Naive B cell (primary cell): ENCODE results near the gene TUBA1B. TPM values are rescaled to one million over a fixed set of nuclear protein-coding genes. Genes with fewer than 3 reads are reported as not detected.
A peak's percentile ranks its signal among the peaks of the same experiment; 100 is the strongest.
"Not testable (repeated sequence)": the region's sequence is repeated elsewhere in the genome, so short reads cannot be mapped to it uniquely, and the experiment has no call there.

Experiments
- ATAC-seq, 2 donors: fragments of 150-1000 bp; cut with Tn5 transposase; 2 replicates each; pipeline ENCODE4 v1.10.0; 2021; ENCODE audit warnings: low read depth in 2 of 2, mild to moderate bottlenecking in 2 of 2, moderate library complexity in 2 of 2
- DNase-seq: peaks from one replicate; pipeline ENCODE4 v3.0.0; 2022
- H3K27ac Mint-ChIP-seq, 6 donors: one replicate each; pipeline ENCODE4 v1.8.0; 2020 to 2022; ENCODE audit warnings: mild to moderate bottlenecking in 6 of 6, mixed read lengths in 6 of 6, moderate library complexity in 5 of 6, inconsistent platforms in 2 of 6
- H3K27me3 Mint-ChIP-seq, 3 donors: one replicate each; pipeline ENCODE4 v1.8.0; 2021 to 2022; ENCODE audit warnings: mixed read lengths in 3 of 3, mild to moderate bottlenecking in 1 of 3
- H3K36me3 Mint-ChIP-seq, 2 donors: one replicate each; pipeline ENCODE4 v1.8.0; 2020 to 2022; ENCODE audit warnings: mixed read lengths in 2 of 2, inconsistent platforms in 1 of 2, mild to moderate bottlenecking in 1 of 2
- H3K4me1 Mint-ChIP-seq, 3 donors: one replicate each; pipeline ENCODE4 v1.8.0; 2020 to 2022; ENCODE audit warnings: mixed read lengths in 3 of 3, inconsistent platforms in 1 of 3, mild to moderate bottlenecking in 1 of 3, moderate library complexity in 1 of 3
- H3K4me3 Mint-ChIP-seq, 8 donors: one replicate each; pipeline ENCODE4 v1.8.0; 2020 to 2022; ENCODE audit warnings: mild to moderate bottlenecking in 8 of 8, mixed read lengths in 8 of 8, moderate library complexity in 8 of 8, inconsistent platforms in 2 of 8
- H3K9me3 Mint-ChIP-seq, 7 donors: one replicate each; pipeline ENCODE4 v1.8.0; 2020 to 2022; ENCODE audit warnings: mixed read lengths in 7 of 7, mild to moderate bottlenecking in 5 of 7, inconsistent platforms in 2 of 7, moderate library complexity in 1 of 7
- polyA plus RNA-seq, 6 donors: library from polyadenylated mRNA; unstranded; fragments of 300-500 nt; fragmentation: Illumina TruSeq; gene quantifications; one replicate each; pipeline ENCODE4 v1.2.3, GENCODE V29; 2021; ENCODE audit warnings: low read depth in 6 of 6

TUBA1B gene
- polyA plus RNA-seq, 6 donors from 2014 or later = 355 to 614 (median 402) TPM

DNA sequence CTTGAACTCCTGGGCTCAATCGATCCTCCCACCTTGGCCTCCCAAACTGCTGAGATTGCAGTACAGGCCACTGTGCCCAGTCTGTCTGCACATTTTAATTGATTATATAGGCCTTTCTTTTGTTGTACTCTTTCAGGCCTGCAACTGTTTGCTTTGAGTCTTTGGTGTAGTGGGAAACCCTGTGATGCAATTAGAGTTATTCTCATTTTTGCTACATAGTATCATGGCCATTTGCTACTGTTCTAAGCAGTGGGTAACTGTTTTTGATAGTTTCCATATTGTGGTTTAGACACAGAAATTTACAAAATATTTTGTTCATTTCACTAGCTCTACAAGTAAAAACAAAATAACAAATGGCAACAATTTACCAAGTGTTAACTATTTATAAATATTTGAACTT lies 6.3 kb upstream of the TUBA1B start:
- H3K9me3 Mint-ChIP-seq = no peaks in the 10 kb centered on the region
- ATAC-seq (no peak), DNase-seq (no peak)
- peak overlapping the region in 1 of 8 donors; percentile 24 for H3K4me3 Mint-ChIP-seq
- H3K36me3 Mint-ChIP-seq = no peaks in the 10 kb centered on the region
- H3K27me3 Mint-ChIP-seq = no peaks in the 10 kb centered on the region
- peaks cover 0 to 10% (median 3%) of the 10 kb centered on the region in 3 donors for H3K4me1 Mint-ChIP-seq
- no peak overlapping the region for H3K27ac Mint-ChIP-seq

DNA sequence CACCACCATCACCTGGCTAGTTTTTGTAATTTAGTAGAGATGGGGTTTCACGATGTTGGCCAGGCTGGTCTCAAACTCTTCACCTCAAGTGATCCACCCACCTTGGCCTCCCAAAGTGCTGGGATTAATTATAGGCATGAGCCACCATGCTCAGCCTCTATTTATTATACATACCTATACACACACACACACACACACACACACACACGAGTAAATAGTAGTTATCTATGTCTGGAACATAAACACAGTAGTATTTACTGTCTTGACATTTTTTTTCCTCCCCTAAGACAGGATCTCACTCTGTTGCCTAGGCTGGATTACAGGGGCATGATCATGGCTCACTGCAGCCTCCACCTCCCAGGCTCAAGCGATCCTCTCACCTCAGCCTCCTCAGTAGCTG lies 5.8 kb upstream of the TUBA1B start:
- DNase-seq, H3K27me3 Mint-ChIP-seq, H3K36me3 Mint-ChIP-seq, H3K9me3 Mint-ChIP-seq, ATAC-seq: not testable (repeated sequence)
- peaks cover 4 to 15% (median 6%) of the 10 kb centered on the region in 3 donors for H3K4me1 Mint-ChIP-seq
- H3K4me3 Mint-ChIP-seq = peak overlapping the region in 2 of 8 donors; percentile 24 to 59
- peak overlapping the region in 1 of 6 donors; percentile 65 for H3K27ac Mint-ChIP-seq

DNA sequence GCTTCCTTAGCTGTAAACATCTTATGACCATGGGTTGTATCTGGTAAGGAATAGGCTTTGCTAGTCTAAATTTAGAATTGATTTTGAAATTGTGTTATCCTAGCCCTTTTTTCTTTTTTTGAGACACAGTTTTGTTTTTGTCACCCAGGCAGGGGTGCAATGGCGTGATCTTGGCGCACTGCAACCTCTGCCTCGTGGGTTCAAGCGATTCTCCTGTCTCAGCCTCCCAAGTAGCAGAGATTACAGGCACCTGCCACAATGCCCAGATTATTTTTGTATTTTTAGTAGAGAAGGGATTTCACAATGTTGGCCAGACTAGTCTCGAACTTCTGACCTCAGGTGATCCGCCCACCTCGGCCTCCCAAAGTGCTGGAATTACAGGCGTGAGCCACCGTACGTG lies 2.4 kb upstream of the TUBA1B start:
- H3K9me3 Mint-ChIP-seq = no peaks in the 10 kb centered on the region
- ATAC-seq (no peak), DNase-seq (no peak)
- peak overlapping the region in 2 of 8 donors; percentile 5 to 10 for H3K4me3 Mint-ChIP-seq
- H3K27ac Mint-ChIP-seq = peak overlapping the region in 2 of 6 donors; percentile 5 to 23
- no peaks in the 10 kb centered on the region for H3K27me3 Mint-ChIP-seq
- H3K4me1 Mint-ChIP-seq = peaks cover 26 to 40% (median 29%) of the 10 kb centered on the region in 3 donors
- H3K36me3 Mint-ChIP-seq = peaks cover 0 to 10% of the 10 kb centered on the region in 2 donors

DNA sequence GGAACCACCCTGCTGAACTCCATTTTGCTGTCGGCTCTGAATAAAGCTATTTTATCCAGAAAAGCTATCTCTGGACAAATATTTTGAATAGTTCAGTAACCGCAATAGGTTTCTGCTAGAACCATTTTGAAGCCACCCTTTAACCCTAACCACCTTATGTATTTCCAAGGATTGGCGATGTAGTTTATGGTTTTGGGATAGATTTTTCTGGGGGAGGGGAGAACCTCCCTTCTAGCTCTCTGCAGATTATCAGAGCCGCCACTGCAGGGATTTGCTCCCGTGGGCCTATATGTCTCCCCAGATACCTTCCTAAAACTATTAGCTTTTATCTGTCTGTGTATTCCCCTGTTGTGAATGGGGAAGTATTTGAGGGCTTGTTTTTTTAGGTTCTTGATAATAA lies 1.8 kb upstream of the TUBA1B start:
- no peaks in the 10 kb centered on the region for H3K9me3 Mint-ChIP-seq
- no peaks in the 10 kb centered on the region for H3K27me3 Mint-ChIP-seq
- H3K4me3 Mint-ChIP-seq = peak overlapping the region in 2 of 8 donors; percentile 29 to 100
- peaks cover 26 to 43% (median 29%) of the 10 kb centered on the region in 3 donors for H3K4me1 Mint-ChIP-seq
- H3K36me3 Mint-ChIP-seq = peaks cover 0 to 12% of the 10 kb centered on the region in 2 donors
- DNase-seq = no peak
- H3K27ac Mint-ChIP-seq = peak overlapping the region in 1 of 6 donors; percentile 35
- no peak for ATAC-seq

DNA sequence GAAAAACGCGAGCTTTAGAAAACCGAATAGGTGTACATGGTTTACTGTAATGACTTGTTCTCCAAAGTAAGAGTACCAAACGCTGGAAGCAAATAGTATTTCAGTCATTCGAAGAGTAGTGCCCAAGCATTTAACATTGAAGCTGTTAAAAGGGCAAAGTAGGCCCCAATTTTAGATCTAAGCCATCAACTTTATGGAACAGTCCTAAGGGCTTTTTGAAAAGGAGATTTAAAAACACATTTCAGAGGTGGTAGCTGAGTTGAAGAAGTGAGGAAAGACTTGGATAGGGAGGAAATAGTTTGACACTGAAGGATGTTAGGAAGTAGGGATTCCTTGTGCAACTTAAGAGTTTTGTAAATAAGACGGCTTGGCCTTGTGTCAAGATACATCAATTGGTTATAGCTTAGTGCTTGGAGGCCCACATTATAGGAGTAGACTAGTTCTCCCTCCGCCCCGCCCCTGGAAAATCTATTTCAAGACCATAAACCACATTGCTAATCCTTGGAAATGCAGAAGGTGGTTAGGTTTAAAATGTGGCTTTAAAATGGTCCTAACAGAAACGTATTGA lies 783 bp upstream of the TUBA1B start:
- ATAC-seq = no peak
- peaks cover 26 to 49% (median 36%) of the 10 kb centered on the region in 3 donors for H3K4me1 Mint-ChIP-seq

DNA sequence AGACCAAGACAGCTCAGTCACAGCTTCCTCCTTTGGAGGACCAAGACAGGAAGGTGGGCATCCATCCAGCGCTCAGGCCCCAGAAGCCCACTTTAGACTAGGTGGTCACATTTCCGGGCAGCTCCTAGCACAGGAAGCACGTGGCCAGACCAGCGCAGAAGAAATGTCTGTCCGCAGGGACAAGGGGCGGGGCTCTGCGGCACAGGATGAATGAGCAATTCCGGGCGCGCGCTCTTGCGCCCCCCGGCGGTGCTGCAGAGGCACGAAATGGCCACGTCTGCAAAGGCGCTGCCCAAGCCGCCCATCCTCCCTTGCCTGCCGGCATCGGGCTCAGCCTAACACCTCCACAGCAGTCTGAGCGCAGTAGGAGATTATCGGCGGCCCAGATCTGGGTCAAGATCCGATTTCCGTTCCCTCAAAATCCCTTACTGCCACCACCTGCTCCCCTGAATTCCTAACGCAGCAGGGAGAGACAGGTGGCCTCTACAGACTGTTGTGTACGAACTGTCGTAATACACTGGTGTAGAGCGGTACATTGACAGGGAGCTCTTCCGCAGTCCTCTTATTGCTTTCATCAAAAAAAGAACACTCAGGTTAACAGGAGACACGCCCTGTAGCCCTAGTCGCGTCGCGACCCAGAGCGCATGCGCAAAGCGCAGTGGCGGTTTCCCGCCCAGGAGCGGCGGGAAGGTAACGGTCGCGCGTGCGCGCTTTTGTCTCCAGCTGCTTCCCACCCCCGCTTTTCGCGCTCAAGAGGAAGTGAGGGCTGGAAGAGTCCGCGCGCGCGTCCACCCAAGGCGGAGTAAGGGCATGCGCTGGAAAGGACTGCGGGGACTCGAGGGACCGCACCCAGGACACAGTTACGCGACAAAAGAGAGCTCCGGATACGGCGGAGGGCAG lies 794 bp downstream of the TUBA1B start:
- H3K36me3 Mint-ChIP-seq = peaks cover 0 to 25% of the 10 kb centered on the region in 2 donors
- DNase-seq (peak; percentile 94), ATAC-seq (peak; percentile 62 to 63)
- no peaks in the 10 kb centered on the region for H3K9me3 Mint-ChIP-seq
- H3K4me3 Mint-ChIP-seq = peak overlapping the region; percentile 95 to 100 (median 98)
- no peaks in the 10 kb centered on the region for H3K27me3 Mint-ChIP-seq
- H3K4me1 Mint-ChIP-seq = peaks cover 23 to 50% (median 40%) of the 10 kb centered on the region in 3 donors
- H3K27ac Mint-ChIP-seq = peak overlapping the region; percentile 95 to 99 (median 99)

More for the DNA sequence above, 783 bp upstream of the TUBA1B start:
- H3K27ac Mint-ChIP-seq = peak overlapping the region; percentile 70 to 97 (median 94)
- peak overlapping the region; percentile 81 to 100 (median 92) for H3K4me3 Mint-ChIP-seq
- peaks cover 0 to 22% of the 10 kb centered on the region in 2 donors for H3K36me3 Mint-ChIP-seq
- H3K9me3 Mint-ChIP-seq = no peaks in the 10 kb centered on the region
- DNase-seq = no peak
- H3K27me3 Mint-ChIP-seq = no peaks in the 10 kb centered on the region

DNA sequence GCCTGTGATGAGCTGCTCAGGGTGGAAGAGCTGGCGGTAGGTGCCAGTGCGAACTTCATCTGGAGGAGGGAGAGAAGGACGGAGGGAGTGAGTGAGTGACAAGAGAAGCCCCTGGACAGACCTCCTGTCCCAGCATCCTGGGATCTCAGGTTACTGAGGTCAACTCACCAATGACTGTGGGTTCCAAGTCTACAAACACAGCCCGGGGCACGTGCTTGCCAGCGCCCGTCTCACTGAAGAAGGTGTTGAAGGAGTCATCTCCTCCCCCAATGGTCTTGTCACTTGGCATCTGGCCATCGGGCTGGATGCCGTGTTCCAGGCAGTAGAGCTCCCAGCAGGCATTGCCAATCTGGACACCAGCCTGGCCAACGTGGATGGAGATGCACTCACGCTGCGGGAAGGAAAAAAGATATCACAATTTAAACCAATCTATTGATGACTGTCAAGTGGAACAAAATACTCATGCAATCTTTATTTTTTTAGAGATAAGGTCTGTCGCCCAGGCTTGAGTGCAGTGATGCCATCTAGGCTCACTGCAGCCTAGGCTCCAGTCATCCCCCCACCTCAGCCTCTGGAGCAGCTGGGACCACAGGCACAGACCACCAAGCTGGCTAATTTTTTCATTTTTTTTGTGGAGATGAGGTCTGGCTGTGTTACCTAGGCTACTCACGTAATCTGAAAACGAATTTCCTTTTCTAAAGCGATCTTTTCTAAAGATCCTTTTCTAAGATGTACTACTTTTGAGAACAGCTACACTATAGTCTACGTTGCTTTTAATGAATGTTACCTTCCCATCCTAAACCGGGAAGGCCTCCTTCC lies 1.7 kb downstream of the TUBA1B start:
- Mint-ChIP-seq H3K27me3 (no peaks in the 10 kb centered on the region), H3K9me3 (no peaks in the 10 kb centered on the region), H3K27ac (peak overlapping the region; percentile 95 to 99 (median 99)), H3K4me3 (peak overlapping the region; percentile 95 to 100 (median 98)), H3K4me1 (peaks cover 23 to 50% (median 40%) of the 10 kb centered on the region in 3 donors), H3K36me3 (peaks cover 0 to 25% of the 10 kb centered on the region in 2 donors)
- ATAC-seq (no peak), DNase-seq (no peak)

DNA sequence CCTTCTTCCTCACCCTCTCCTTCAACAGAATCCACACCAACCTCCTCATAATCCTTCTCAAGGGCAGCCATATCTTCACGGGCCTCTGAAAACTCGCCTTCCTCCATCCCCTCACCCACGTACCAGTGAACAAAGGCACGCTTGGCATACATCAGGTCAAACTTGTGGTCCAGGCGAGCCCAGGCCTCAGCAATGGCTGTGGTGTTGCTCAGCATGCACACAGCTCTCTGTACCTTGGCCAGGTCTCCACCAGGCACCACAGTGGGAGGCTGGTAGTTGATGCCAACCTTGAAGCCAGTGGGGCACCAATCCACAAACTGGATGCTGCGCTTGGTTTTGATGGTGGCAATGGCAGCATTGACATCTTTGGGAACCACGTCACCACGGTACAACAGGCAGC lies 3.2 kb downstream of the TUBA1B start:
- peak overlapping the region in 4 of 8 donors; percentile 5 to 79 (median 30) for H3K4me3 Mint-ChIP-seq
- peak overlapping the region in 2 of 6 donors; percentile 22 to 78 for H3K27ac Mint-ChIP-seq
- ATAC-seq, DNase-seq, H3K27me3 Mint-ChIP-seq, H3K9me3 Mint-ChIP-seq: not testable (repeated sequence)
- peaks cover 0 to 25% of the 10 kb centered on the region in 2 donors for H3K36me3 Mint-ChIP-seq
- H3K4me1 Mint-ChIP-seq = peaks cover 23 to 43% (median 40%) of the 10 kb centered on the region in 3 donors

DNA sequence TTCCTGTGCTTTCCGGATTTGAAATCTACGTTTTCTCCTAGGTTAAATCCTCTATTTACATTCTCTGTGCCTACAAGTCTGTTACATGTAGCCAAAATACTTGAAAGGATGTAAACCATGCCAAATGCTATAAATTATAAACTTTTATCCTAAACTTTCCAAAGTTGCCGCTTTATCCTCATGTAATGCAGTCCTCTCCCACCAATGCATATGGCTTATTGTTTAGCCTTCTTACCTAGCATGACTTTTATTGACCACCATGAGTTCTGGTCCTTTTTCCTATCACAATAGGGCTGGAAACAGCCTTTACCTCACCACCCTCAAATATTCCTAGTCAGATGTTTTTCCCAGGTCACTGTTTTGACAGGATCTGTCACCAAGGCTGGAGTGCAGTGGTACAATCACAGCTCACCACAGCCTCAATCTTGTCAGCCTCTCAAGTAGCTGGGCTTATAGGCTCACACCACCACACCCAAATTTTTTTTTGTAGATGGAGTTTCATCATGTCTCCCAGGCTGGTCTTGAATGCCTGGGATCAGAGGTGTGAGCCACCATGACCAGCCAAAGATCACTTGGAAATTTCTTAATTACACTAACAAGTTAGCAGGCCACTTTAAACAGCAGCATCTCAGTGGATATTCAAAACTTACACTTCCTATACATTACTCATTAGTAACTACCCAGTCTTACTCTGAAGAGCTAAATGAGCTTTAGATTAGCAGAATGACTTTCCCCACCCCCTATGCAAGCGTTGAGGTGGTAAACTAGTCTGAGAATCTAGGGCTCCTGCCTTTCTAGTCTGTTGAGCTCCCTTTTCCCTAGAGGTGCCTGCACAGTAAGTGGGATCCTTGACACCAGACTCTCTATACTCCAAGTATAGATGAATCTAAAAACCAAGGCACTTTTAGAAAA lies 4.1 kb downstream of the TUBA1B start:
- no peak for ATAC-seq
- no peak for DNase-seq
- peak overlapping the region in 2 of 8 donors; percentile 11 to 79 for H3K4me3 Mint-ChIP-seq
- peaks cover 21 to 37% (median 37%) of the 10 kb centered on the region in 3 donors for H3K4me1 Mint-ChIP-seq
- H3K27me3 Mint-ChIP-seq = no peaks in the 10 kb centered on the region
- H3K9me3 Mint-ChIP-seq = no peaks in the 10 kb centered on the region
- peaks cover 0 to 25% of the 10 kb centered on the region in 2 donors for H3K36me3 Mint-ChIP-seq
- H3K27ac Mint-ChIP-seq = peak overlapping the region in 4 of 6 donors; percentile 38 to 85 (median 60)

DNA sequence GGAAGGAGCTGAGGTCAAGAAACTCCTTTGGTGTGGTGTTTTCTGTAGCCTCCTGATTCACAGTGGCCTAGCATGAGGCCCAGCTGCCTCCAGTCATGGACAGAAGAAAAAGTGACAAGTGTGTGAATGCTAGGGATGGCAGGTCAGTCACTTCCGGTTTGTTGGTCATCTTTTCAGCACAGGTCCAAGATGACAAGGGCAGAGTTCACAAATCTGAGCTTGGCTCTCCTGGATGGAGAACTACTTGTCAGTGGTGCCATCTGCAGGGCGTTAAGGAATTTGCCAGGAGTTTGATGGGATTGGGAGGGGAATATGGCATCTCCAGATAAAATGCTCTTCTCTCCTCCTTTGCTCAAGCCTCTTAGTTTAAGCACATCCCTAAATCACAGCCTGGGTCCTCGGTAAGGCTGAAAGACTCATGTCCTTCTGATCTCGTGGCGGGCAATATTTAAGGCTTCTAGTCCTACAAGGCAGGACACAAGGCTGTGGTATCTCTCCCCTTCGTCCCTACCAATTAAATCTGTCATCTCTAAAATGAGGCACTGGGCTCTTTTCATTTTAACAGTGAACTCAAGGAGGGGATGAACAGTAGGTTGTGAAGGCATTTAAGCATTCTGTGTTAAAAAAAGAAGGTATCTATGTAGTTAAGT lies 10.0 kb downstream of the TUBA1B start:
- no peak overlapping the region for H3K27ac Mint-ChIP-seq
- no peaks in the 10 kb centered on the region for H3K36me3 Mint-ChIP-seq
- ATAC-seq (no peak), DNase-seq (no peak)
- no peak overlapping the region for H3K4me3 Mint-ChIP-seq
- H3K9me3 Mint-ChIP-seq = no peaks in the 10 kb centered on the region
- H3K4me1 Mint-ChIP-seq = peaks cover 0 to 4% (median 0%) of the 10 kb centered on the region in 3 donors
- H3K27me3 Mint-ChIP-seq = no peaks in the 10 kb centered on the region

DNA sequence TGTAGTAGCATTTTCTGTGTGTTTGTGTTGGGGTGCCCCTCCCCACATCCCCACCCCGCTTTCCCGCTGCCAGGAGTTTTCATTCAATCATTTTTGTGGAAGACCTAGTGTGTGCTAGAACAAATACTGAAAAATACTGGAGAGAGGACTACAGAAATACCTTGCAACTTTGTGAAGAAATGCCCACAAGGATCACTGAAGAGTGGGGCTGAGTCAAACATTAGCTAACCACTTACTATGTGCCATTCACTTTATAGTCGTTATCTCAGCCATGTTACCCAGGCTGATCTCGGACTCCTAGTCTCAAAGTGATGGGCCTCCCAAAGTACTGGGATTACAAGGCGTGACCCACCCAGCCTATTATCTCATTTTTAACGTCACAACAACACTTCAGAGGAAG lies 20.0 kb downstream of the TUBA1B start:
- DNase-seq (no peak), ATAC-seq (no peak)
- Mint-ChIP-seq H3K36me3 (no peaks in the 10 kb centered on the region), H3K9me3 (no peaks in the 10 kb centered on the region), H3K27ac (peak overlapping the region in 5 of 6 donors; percentile 70 to 99 (median 98)), H3K4me1 (peaks cover 31 to 47% (median 31%) of the 10 kb centered on the region in 3 donors), H3K27me3 (no peaks in the 10 kb centered on the region), H3K4me3 (peak overlapping the region; percentile 96 to 100 (median 98))
